ENCODE results near the gene FBXL22. TPM values are rescaled to one million over a fixed set of nuclear protein-coding genes. Genes with fewer than 3 reads are reported as not detected.

Gene FBXL22
- total and polyA plus RNA-seq, 2 of the 8 experiments (the other 6 are each of a cell fraction or from before 2014, with no cell fraction given): 0.09 to 0.47 TPM

DNA sequence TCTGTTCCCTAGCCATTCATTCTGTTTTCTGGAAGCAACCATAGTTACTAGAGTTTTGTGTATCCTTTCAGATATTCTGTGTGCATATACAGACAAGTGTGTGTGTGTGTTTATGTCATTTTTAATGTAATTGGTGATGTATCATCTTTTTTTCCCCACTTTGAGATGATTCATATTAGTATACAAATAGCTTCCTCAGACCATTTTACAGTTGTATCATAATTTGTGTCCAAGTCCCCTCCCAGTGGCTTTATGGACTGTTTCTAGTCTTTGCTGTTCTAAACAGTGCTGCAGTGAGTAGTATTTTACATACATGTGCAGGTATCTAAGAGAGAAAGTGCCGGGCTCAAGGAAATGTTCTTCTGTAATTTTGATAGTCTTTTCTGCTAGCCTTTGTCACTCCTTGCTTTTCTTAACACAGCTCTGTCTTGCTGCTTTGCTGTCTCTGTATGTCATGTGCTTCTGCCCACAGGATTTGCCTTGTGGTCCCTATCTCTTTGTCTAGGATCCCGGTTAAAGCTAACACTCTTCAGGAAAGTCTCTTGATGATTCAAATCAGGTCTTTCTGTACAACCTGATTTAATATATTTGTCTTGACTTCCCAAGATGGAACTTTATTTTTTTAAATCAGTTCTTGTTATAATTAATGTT, 31.5 kb upstream of the FBXL22 start:
- Histone ChIP-seq H2AFZ (ENCODE audit: low read length) (no peak overlapping the region), H3K9me3 (ENCODE audit: insufficient read depth in 2 of 2, low read depth in 1 of 2, low read length in 1 of 2) (no peaks in the 10 kb centered on the region), H3K23me2 (ENCODE audit: low read depth, low read length) (peaks cover 1% of the 10 kb centered on the region; the same call in 1 of the 2 replicates), H3K4me3 (ENCODE audit: extremely low read depth in 1 of 4, insufficient read depth in 2 of 4, low read depth in 3 of 4, low read length in 4 of 4) (no peak overlapping the region), H3K79me2 (ENCODE audit: control insufficient read depth in 1 of 2, insufficient read depth in 2 of 2, low read length in 2 of 2) (no peaks in the 10 kb centered on the region), H3K56ac (replicated peaks; ENCODE audit: insufficient read length, low read depth, low read length) (no peak overlapping the region), H3K23ac (ENCODE audit: insufficient read length) (no peak overlapping the region), H4K91ac (replicated peaks; ENCODE audit: insufficient read length, low read length) (no peak overlapping the region), H2BK15ac (ENCODE audit: low read length) (no peak overlapping the region), H3K27ac (ENCODE audit: low read depth, low read length) (no peak overlapping the region), H3K4me2 (ENCODE audit: insufficient read depth in 1 of 2, low read depth in 2 of 2, low read length in 2 of 2) (no peak overlapping the region), H2BK5ac (ENCODE audit: low read depth, low read length) (no peak overlapping the region), H3K4ac (replicated peaks; ENCODE audit: insufficient read length, low read depth, low read length) (no peak overlapping the region), H4K8ac (ENCODE audit: extremely low read depth, insufficient read depth, low read length) (no peak overlapping the region), H2BK120ac (replicated peaks; ENCODE audit: low read depth, low read length) (no peak overlapping the region), H2BK20ac (ENCODE audit: low read length) (no peak overlapping the region), H3K18ac (ENCODE audit: extremely low read depth, low read length) (no peak overlapping the region), H2AK5ac (ENCODE audit: low read depth, low read length) (no peak overlapping the region), H3K9ac (replicated peaks in 1 of 4; ENCODE audit: extremely low read depth in 1 of 4, low read depth in 3 of 4, low read length in 3 of 4) (no peak overlapping the region), H3K36me3 (ENCODE audit: control insufficient read depth in 2 of 4, insufficient read depth in 4 of 4, low read length in 3 of 4) (no peaks in the 10 kb centered on the region), H3K79me1 (ENCODE audit: low read depth, low read length) (no peaks in the 10 kb centered on the region), H2BK12ac (ENCODE audit: low read depth, low read length) (no peak overlapping the region), H4K5ac (ENCODE audit: insufficient read length, low read depth, low read length) (no peak overlapping the region), H3K27me3 (replicated peaks in 1 of 4; ENCODE audit: control insufficient read depth in 3 of 4, extremely low read depth in 1 of 4, insufficient read depth in 3 of 4, low read length in 3 of 4) (no peaks in the 10 kb centered on the region), H3K4me1 (replicated peaks in 1 of 4; ENCODE audit: control insufficient read depth in 3 of 4, insufficient read depth in 4 of 4, low read length in 3 of 4) (peaks cover 3 to 9% (median 7%) of the 10 kb centered on the region in 4 experiments; a peak in 5 of 7 replicates), H4K20me1 (replicated peaks in 1 of 2; ENCODE audit: control insufficient read depth in 1 of 2, insufficient read depth in 2 of 2, low read length in 2 of 2) (no peaks in the 10 kb centered on the region), H3K14ac (ENCODE audit: insufficient read length) (no peak overlapping the region)
- ChIA-PET POLR2A (ENCODE audit: partially characterized antibody) (no interaction called here), CTCF (ENCODE audit: partially characterized antibody) (interaction anchor here (0.6 to 1.7 kb wide), 3 partner anchors 11 to 36 kb away, joined by 3 to 4 read pairs (median 3); no protein-coding TSS in a partner anchor)
- WGBS, 2 experiments (ENCODE audit: extremely low coverage in 1 of 2, insufficient coverage in 1 of 2, insufficient read length in 1 of 2, insufficient replicate concordance in 2 of 2, low coverage in 1 of 2, low lambda C conversion rate in 2 of 2, missing lambda C conversion rate in 1 of 2): 91% methylated on average over 2 of the region's 2 CpGs; no CpG with 5 or more reads in 1 of the 2 experiments
- TF ChIP-seq KDM5A (IDR thresholded peaks at IDR 0.05; ENCODE audit: low read length): no peak
- no peak for TF ChIP-seq TAF1 (IDR thresholded peaks at IDR 0.05; ENCODE audit: low read depth, low read length)
- TF ChIP-seq, protein P1, sequence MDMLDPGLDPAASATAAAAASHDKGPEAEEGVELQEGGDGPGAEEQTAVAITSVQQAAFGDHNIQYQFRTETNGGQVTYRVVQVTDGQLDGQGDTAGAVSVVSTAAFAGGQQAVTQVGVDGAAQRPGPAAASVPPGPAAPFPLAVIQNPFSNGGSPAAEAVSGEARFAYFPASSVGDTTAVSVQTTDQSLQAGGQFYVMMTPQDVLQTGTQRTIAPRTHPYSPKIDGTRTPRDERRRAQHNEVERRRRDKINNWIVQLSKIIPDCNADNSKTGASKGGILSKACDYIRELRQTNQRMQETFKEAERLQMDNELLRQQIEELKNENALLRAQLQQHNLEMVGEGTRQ (IDR thresholded peaks at IDR 0.05; ENCODE audit: low read length): no peak
- no peak for TF ChIP-seq BCL11A (IDR thresholded peaks at IDR 0.05; ENCODE audit: low read depth in 2 of 2, low read length in 2 of 2)
- TF ChIP-seq RNF2 (IDR thresholded peaks at IDR 0.05; ENCODE audit: borderline replicate concordance, low read depth, low read length, missing control alignments, poor library complexity, severe bottlenecking): no peak
- no peak for TF ChIP-seq CHD2 (IDR thresholded peaks at IDR 0.05; ENCODE audit: low read length)
- DNase-seq (ENCODE audit: low read depth in 1 of 2, low spot score in 2 of 2): no peak
- no peak for FAIRE-seq

Measured in H1 (cell line).